GM12864 (cell line): Measurements from ENCODE around the gene TSR3.

Experiments used
- DNase-seq: peaks from one replicate; pipeline ENCODE4 v3.0.0-alpha.2; 2011; ENCODE audit warnings: low read depth
- H3K4me3 ChIP-seq: 2 replicates; pipeline ENCODE4 v1.5.1; 2011; ENCODE audit warnings: mild to moderate bottlenecking, low read depth, low read length, control low read depth
- CTCF ChIP-seq: IDR thresholded peaks from 2 replicates; pipeline ENCODE4 v1.5.1; 2011; ENCODE audit warnings: low read depth, mild to moderate bottlenecking, moderate library complexity, low read length, control low read depth, inconsistent platforms; ENCODE audit errors: missing control alignments

TSR3 gene

GRCh38 chr16:1326391-1326790 is 25.3 kb downstream of the TSR3 start:
- no peak for DNase-seq
- no peak overlapping the region for H3K4me3 ChIP-seq
- no peak for TF ChIP-seq CTCF

DNA sequence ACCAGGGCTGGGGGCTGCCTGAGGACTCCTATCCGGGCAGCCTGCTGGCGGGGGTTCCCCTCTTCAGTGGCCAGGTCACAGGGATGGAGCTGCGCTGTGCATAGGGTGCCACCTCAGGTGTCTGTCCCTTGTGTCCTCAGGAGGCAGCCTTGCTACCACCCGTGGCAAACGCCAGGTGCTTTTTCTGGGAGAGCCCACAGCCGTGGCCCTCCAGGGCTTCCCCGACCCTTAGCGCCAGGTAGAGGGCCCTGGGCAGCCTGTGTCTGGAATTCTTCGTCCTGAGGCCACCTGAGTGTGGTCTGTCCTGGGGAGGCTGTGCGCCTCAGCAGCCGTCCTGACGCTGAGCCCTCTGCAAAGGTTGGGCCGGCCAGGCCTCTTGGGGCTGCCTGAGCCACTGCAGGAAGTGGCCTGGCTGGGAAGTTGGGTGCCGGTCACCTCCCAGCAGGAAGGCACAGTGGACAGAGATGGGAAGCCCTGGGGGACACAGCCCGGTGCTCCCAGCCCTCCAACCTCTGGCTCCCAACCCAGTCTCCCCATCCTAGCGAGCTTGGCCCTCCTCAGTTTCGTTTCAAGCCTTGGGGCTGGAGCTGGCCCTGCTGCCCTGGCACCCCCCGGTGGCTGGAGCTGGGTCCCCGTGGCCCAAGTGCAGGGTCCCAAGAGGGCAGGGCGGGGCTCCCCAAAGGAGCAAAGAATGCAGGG is 25.9 kb downstream of the TSR3 start:
- no peak for TF ChIP-seq CTCF
- no peak overlapping the region for H3K4me3 ChIP-seq
- no peak for DNase-seq

DNA sequence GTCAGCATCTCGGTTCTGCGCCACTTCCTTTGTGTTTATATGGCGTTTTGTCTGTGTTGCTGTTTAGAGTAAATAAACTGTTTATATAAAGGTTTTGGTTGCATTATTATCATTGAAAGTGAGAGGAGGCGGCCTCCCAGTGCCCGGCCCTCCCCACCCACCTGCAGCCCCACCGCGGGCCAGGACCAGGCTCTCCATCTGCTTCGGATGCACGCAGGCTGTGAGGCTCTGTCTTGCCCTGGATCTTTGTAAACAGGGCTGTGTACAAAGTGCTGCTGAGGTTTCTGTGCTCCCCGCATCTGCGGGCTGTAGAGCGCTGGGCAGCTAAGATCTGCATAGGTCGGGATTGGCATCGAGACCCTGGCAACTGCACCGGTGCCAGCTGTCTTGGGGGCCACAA is 26.4 kb downstream of the TSR3 start:
- H3K4me3 ChIP-seq: no peak overlapping the region
- DNase-seq: no peak
- TF ChIP-seq CTCF: no peak

GRCh38 chr16:1324286-1324826 is 27.3 kb downstream of the TSR3 start:
- H3K4me3 ChIP-seq: no peak overlapping the region
- TF ChIP-seq CTCF: no peak
- DNase-seq: no peak

DNA sequence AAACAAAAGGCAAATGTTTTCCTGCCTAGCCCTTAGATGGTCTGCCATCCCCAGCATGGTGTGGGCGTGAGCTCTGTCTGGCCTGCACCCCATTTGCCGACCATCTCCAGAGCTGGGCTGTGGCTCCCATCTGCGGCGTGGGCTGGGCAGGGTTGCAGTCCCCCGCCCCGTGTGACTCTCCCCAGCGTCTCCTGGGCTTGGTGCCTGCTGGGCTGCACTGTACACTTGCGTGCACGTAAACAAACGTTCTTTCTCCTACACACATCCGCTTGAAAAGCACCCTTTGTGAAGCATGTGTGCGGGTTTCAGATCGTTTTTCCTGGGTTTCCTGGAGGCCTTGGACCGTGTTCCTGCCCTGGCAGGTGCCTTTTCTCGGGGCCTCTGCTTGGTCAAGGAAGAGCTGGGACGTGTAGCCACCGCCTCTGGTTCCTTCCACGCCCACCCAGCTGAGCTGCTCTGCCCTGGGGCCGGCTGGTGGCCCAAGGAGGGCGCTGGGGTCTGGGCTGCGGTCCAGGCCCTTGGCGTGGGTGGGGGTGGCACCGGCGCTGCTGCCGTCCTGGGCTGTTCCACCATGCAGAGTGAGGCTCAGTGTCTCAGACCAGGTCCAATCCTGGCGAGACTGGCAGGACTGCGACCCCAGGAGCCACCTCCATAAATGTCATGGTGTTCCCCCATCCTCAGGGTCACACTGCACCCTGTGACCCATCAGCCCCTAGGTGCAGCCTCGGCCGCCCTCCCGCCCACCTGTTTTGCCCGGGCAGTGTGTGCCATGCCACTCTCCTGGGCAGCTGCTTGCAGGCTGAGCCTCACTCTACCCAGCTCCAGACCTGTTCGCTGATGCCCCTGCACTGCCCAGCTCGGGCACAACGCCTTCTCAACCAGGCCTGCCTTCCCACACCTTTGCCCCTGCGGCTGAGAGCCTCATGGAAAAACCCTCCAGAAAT is 28.1 kb downstream of the TSR3 start:
- no peak for DNase-seq
- no peak overlapping the region for H3K4me3 ChIP-seq
- TF ChIP-seq CTCF: no peak

DNA sequence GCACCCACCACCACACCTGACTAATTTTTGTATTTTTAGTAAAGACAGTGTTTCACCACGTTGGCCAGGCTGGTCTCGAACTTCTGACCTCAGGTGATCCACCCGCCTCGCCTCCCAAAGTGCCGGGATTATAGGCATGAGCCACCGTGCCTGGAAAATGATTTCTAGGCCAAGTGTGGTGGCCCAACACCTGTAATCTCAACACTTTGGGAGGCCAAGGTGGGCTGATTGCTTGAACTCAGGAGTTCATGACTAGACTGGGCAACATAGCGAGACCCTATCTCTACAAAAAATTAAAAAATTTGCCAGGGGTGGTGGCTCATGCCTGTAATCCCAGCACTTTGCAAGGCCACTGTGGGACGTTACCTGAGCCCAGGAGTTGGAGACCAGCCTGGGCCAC is 29.3 kb downstream of the TSR3 start:
- H3K4me3 ChIP-seq: no peak overlapping the region
- no peak for TF ChIP-seq CTCF
- no peak for DNase-seq
